Measurements from ENCODE around the gene ZNF14. TPM values are rescaled to one million over a fixed set of nuclear protein-coding genes. Genes with fewer than 3 reads are reported as not detected.
"Not testable (repeated sequence)": the region's sequence is repeated elsewhere in the genome, so short reads cannot be mapped to it uniquely, and the experiment has no call there.

Gene ZNF14
- total RNA-seq (ENCODE audit: low replicate concordance) = 14.4 and 21.0 TPM in 2 replicates

DNA sequence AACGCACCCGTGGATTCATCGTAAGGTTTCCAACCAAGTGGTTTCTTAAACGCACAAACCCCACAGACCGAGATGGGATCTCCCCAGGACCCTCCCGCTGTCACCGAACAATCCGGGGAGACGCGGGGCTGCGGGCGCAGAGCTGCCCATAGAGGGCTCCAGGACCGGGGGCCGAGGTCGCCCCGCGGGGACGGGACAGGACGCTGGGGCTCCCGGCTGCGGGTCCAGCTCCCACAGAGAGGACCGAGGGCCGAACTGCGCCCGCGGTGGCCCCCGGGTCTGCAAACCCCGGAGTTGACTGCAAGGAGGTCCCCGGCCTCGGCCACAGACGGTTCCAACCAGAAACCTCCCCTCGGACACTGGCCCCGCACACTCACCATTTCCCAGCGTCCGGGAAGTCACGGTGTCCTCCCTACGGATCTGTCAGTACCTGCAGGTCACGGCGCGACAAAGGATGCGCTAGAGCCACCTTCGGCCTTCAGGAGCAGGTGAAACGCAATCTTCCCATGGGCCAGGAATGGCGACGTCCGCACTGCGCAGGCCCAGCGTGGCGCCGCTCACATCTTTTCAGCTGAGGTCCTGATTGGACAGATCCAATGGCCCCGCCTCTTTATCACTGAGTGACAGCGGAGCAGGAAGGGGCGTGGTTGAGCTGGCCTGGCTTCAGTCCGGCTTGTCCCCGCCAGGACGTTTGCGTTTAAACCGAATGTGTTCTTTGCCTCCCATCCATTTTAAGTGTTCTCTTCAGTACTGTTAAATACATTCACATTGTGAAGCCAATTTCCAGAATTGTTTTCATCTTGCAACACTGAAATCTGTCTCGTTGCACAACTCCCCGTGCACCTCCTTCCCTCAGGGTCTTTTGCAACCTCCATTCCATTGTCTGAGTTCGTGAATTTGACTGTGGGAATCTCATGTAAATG, at the start of gene ZNF14:
TSS of gene ZNF14 (minus strand) at position 534 of the 923 bp plus-strand sequence. CDS start at position 380, 154 bp downstream.
- peak within 1 kb of the TSS; percentile 98 for H3K4me3 Mint-ChIP-seq
- peak; percentile 98 for DNase-seq (ENCODE audit: low spot score)
- Histone ChIP-seq H4K20me1 (ENCODE audit: low read depth) (no peaks in the 10 kb centered on the region), H3K79me2 (ENCODE audit: low read depth) (peaks cover 42% of the 10 kb centered on the region), H3K36me3 (peaks cover 27% of the 10 kb centered on the region), H3K9ac (peak within 1 kb of the TSS; percentile 21), H3K27ac (no peak within 1 kb of the TSS), H2AFZ (replicated peaks) (peak within 1 kb of the TSS; percentile 91), H3K9me3 (ENCODE audit: low read depth) (peaks cover 28% of the 10 kb centered on the region), H3F3A (ENCODE audit: low read depth) (no peaks in the 10 kb centered on the region), H3K4me3 (peak within 1 kb of the TSS; percentile 87), H3K4me2 (peak within 1 kb of the TSS; percentile 94), H3K27me3 (no peaks in the 10 kb centered on the region), H3K4me1 (no peaks in the 10 kb centered on the region)
- H3K27me3 Mint-ChIP-seq (ENCODE audit: insufficient read depth, low read depth) = peaks cover 21% of the 10 kb centered on the region
- peak within 1 kb of the TSS; percentile 97 for H3K27ac Mint-ChIP-seq
- peaks cover 55% of the 10 kb centered on the region for H3K9me3 Mint-ChIP-seq
- H3K36me3 Mint-ChIP-seq = peaks cover 33% of the 10 kb centered on the region
- peaks cover 13% of the 10 kb centered on the region for H3K4me1 Mint-ChIP-seq
- TF ChIP-seq, protein P1, sequence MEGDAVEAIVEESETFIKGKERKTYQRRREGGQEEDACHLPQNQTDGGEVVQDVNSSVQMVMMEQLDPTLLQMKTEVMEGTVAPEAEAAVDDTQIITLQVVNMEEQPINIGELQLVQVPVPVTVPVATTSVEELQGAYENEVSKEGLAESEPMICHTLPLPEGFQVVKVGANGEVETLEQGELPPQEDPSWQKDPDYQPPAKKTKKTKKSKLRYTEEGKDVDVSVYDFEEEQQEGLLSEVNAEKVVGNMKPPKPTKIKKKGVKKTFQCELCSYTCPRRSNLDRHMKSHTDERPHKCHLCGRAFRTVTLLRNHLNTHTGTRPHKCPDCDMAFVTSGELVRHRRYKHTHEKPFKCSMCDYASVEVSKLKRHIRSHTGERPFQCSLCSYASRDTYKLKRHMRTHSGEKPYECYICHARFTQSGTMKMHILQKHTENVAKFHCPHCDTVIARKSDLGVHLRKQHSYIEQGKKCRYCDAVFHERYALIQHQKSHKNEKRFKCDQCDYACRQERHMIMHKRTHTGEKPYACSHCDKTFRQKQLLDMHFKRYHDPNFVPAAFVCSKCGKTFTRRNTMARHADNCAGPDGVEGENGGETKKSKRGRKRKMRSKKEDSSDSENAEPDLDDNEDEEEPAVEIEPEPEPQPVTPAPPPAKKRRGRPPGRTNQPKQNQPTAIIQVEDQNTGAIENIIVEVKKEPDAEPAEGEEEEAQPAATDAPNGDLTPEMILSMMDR (IDR thresholded peaks at IDR 0.05) = peak; percentile 32
- no peak for TF ChIP-seq EZH2phosphoT487 (IDR thresholded peaks at IDR 0.05)

DNA sequence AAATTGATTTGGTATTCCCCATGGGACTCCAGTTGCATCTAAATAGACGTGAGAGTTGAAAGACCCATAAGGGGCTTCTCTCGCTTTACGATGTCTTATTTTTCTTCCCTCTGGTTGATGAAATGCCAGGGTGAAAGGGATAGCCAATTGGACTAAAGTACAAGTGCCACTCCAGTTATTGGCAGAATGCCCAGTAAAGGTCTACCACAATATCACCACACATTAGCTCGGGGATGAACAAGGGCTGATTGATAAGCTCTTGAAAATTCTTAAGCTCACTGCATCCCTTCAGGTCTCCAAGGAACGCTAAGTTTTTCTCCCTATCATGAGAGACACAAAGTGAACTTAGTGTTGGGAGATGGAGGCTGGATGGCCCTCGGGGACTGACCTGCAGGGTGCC, 48.9 kb upstream of the ZNF14 start:
- H3K27me3 ChIP-seq; H3K27ac ChIP-seq; H3K27ac Mint-ChIP-seq; H3K4me3 ChIP-seq; H3K9ac ChIP-seq; DNase-seq (ENCODE audit: low spot score); H3F3A ChIP-seq (ENCODE audit: low read depth); H3K4me1 Mint-ChIP-seq; H3K4me1 ChIP-seq; H3K27me3 Mint-ChIP-seq (ENCODE audit: insufficient read depth, low read depth); H3K36me3 ChIP-seq; H3K4me3 Mint-ChIP-seq; H3K9me3 ChIP-seq (ENCODE audit: low read depth); H4K20me1 ChIP-seq (ENCODE audit: low read depth); H3K4me2 ChIP-seq; H2AFZ ChIP-seq (replicated peaks): not testable (repeated sequence)
- Mint-ChIP-seq H3K9me3 (peaks cover 52% of the 10 kb centered on the region), H3K36me3 (peaks cover 45% of the 10 kb centered on the region)
- peaks cover 28% of the 10 kb centered on the region for H3K79me2 ChIP-seq (ENCODE audit: low read depth)

GRCh38 chr19:19778666-19779065, 45.8 kb upstream of the ZNF14 start:
- no peak overlapping the region for H3K9ac ChIP-seq
- no peak overlapping the region for H3K4me3 ChIP-seq
- no peak for DNase-seq (ENCODE audit: low spot score)
- H4K20me1 ChIP-seq (ENCODE audit: low read depth) = no peaks in the 10 kb centered on the region
- no peaks in the 10 kb centered on the region for H3K27me3 Mint-ChIP-seq (ENCODE audit: insufficient read depth, low read depth)
- peaks cover 31% of the 10 kb centered on the region for H3K79me2 ChIP-seq (ENCODE audit: low read depth)
- peaks cover 15% of the 10 kb centered on the region for H3K4me1 ChIP-seq
- H2AFZ ChIP-seq (replicated peaks) = no peak overlapping the region
- no peaks in the 10 kb centered on the region for H3K36me3 ChIP-seq
- H3K9me3 Mint-ChIP-seq = peaks cover 33% of the 10 kb centered on the region
- H3K27ac ChIP-seq = no peak overlapping the region
- peaks cover 10% of the 10 kb centered on the region for H3K4me1 Mint-ChIP-seq
- H3K27me3 ChIP-seq = no peaks in the 10 kb centered on the region
- H3K27ac Mint-ChIP-seq = no peak overlapping the region
- H3F3A ChIP-seq (ENCODE audit: low read depth) = peaks cover 9% of the 10 kb centered on the region
- peak overlapping the region; percentile 50 for H3K4me3 Mint-ChIP-seq
- TF ChIP-seq, protein P1 (IDR thresholded peaks at IDR 0.05) = no peak
- no peak for TF ChIP-seq EZH2 (IDR thresholded peaks at IDR 0.05)
- no peak for TF ChIP-seq EZH2phosphoT487 (IDR thresholded peaks at IDR 0.05)
- H3K4me2 ChIP-seq = no peak overlapping the region
- H3K36me3 Mint-ChIP-seq = peaks cover 29% of the 10 kb centered on the region
- H3K9me3 ChIP-seq (ENCODE audit: low read depth) = no peaks in the 10 kb centered on the region

GRCh38 chr19:19777692-19778091, 44.8 kb upstream of the ZNF14 start:
- Histone ChIP-seq H3K79me2 (ENCODE audit: low read depth) (peaks cover 31% of the 10 kb centered on the region), H3F3A (ENCODE audit: low read depth) (peaks cover 9% of the 10 kb centered on the region), H4K20me1 (ENCODE audit: low read depth) (no peaks in the 10 kb centered on the region), H3K4me1 (peaks cover 15% of the 10 kb centered on the region), H3K27me3 (no peaks in the 10 kb centered on the region), H3K27ac (no peak overlapping the region), H3K4me2 (peak overlapping the region; percentile 89), H3K9ac (no peak overlapping the region), H3K36me3 (no peaks in the 10 kb centered on the region), H3K4me3 (peak overlapping the region; percentile 96), H3K9me3 (ENCODE audit: low read depth) (no peaks in the 10 kb centered on the region), H2AFZ (replicated peaks) (no peak overlapping the region)
- peaks cover 26% of the 10 kb centered on the region for H3K36me3 Mint-ChIP-seq
- peak overlapping the region; percentile 99 for H3K4me3 Mint-ChIP-seq
- peaks cover 10% of the 10 kb centered on the region for H3K4me1 Mint-ChIP-seq
- H3K27ac Mint-ChIP-seq = no peak overlapping the region
- TF ChIP-seq, protein P1 (IDR thresholded peaks at IDR 0.05) = peak; percentile 15
- TF ChIP-seq EZH2 (IDR thresholded peaks at IDR 0.05) = no peak
- H3K27me3 Mint-ChIP-seq (ENCODE audit: insufficient read depth, low read depth) = no peaks in the 10 kb centered on the region
- H3K9me3 Mint-ChIP-seq = peaks cover 33% of the 10 kb centered on the region
- DNase-seq (ENCODE audit: low spot score) = no peak
